K562 (cell line): Measurements from ENCODE around the gene MYO7A.

ENCODE experiments used
- CTCF ChIP-seq, 3 experiments: IDR thresholded peaks in 2 of 3; conservative IDR thresholded peaks in 1 of 3; 2 replicates each; pipeline ENCODE4 v1.5.1; 2011 to 2012; ENCODE audit warnings: low read length in 3 of 3, mild to moderate bottlenecking in 3 of 3, control low read depth in 2 of 3, improper control_type of control experiment in 1 of 3, inconsistent platforms in 1 of 3, low read depth in 1 of 3, mixed read lengths in 1 of 3, moderate library complexity in 1 of 3; ENCODE audit not compliant: insufficient read depth in 2 of 3
- EGR1 ChIP-seq: fragments of 450-650 bp; conservative IDR thresholded peaks from 2 replicates; pipeline ENCODE4 v1.6.1; 2017; ENCODE audit warnings: mild to moderate bottlenecking
- NFRKB ChIP-seq: fragments of 450-650 bp; IDR thresholded peaks from 2 replicates; pipeline ENCODE4 v1.6.1; 2016; ENCODE audit warnings: low read depth
- NONO ChIP-seq, 2 experiments: fragments of 200-400 bp in 1 of 2; fragments of 450-650 bp in 1 of 2; formaldehyde crosslinking in 1 of 2; IDR thresholded peaks; 2 replicates each; pipeline ENCODE4 v1.6.1; 2017; ENCODE audit warnings: low read depth in 2 of 2, mild to moderate bottlenecking in 2 of 2, moderate library complexity in 2 of 2, low read length in 1 of 2
- POLR2A ChIP-seq: fragments of 450-650 bp; conservative IDR thresholded peaks from 2 replicates; pipeline ENCODE4 v1.6.1; 2016
- RFX5 ChIP-seq: IDR thresholded peaks from 2 replicates; pipeline ENCODE4 v1.6.1; 2011; ENCODE audit warnings: low read depth, mild to moderate bottlenecking, improper control_type of control experiment, low read length
- SREBF2 ChIP-seq: sonication (generic); formaldehyde crosslinking; IDR thresholded peaks from 2 replicates; pipeline ENCODE4 v1.4.0; 2020; ENCODE audit warnings: mild to moderate bottlenecking, missing genetic modification reagents
- ZBTB8A ChIP-seq: fragments of 450-650 bp; IDR thresholded peaks from 2 replicates; pipeline ENCODE4 v1.6.1; 2018; ENCODE audit warnings: mild to moderate bottlenecking, moderate library complexity; ENCODE audit not compliant: partially characterized antibody

GRCh38 chr11:77117492-77117891 is 10.6 kb upstream of the MYO7A start:
- TF ChIP-seq SREBF2 = no peak
- no peak for TF ChIP-seq EGR1
- no peak for TF ChIP-seq CTCF (IDR thresholded peaks at IDR 0.05 in 2 of 3, conservative IDR thresholded peaks at IDR 0.05 in 1 of 3; ENCODE audit: insufficient read depth in 2 of 3, low read depth in 1 of 3, low read length in 3 of 3)
- TF ChIP-seq ZBTB8A = no peak
- no peak for TF ChIP-seq NFRKB
- no peak for TF ChIP-seq POLR2A
- no peak for TF ChIP-seq RFX5
- no peak for TF ChIP-seq NONO (IDR thresholded peaks at IDR 0.05; ENCODE audit: low read depth in 2 of 2, low read length in 1 of 2)
